ENCODE results near the gene KIAA1210.
A peak's percentile ranks its signal among the peaks of the same experiment; 100 is the strongest.

The KIAA1210 gene

GRCh38 chrX:119127650-119128049 lies at the start of gene KIAA1210:
Gene KIAA1210, minus strand, starts transcription at chrX:119127812. Its CDS starts 4,170 bp downstream, at chrX:119123642.
- no peak for DNase-seq (ENCODE audit: low spot score)

DNA sequence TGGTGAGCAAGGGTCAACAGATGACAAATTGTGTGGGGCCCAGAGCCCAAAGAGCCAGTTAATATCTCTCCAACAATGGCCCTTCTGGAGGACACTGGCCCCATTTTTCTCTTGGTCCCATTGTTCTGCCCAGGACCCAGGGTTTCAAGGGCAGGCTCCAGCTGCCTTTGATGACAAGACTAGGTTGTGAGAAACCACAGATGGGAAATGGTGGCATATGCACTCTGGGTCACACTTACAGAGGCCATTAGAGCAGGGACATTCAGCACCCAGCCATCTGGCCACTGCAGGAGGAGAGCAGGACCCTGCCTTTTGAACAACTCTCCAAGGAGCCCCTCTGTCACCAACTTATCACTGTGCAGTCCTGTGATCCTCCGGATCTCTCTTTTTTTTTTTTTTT lies 49.7 kb upstream of the KIAA1210 start:
- no peak for DNase-seq (ENCODE audit: low spot score)

GRCh38 chrX:119174900-119175299 lies 47.3 kb upstream of the KIAA1210 start:
- DNase-seq (ENCODE audit: low spot score): no peak

- no peak for DNase-seq (ENCODE audit: low spot score)
Observed at GRCh38 chrX:119168104-119168503, 40.5 kb upstream of the KIAA1210 start.

DNA sequence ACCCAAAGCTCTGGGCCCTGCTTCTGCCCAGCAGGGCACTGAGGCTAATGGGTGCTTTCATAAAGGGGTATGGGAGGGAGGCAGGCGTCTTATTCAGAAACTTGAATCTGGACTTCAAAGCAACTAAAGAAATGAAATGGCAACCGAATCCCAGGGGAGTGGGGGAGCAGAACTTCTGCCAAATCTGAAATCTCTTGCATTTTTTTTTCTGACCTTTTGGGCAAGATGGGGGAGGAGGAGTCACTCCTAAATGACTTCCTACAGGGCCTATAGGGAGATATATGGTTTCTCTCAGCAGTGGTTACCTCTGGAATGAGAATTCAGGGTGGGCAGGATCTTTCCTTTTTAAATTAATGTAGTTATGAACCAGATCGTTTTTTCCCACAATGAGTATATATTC lies 30.6 kb upstream of the KIAA1210 start:
- no peak for DNase-seq (ENCODE audit: low spot score)

GRCh38 chrX:119156241-119156640 lies 28.6 kb upstream of the KIAA1210 start:
- no peak for DNase-seq (ENCODE audit: low spot score)

DNA sequence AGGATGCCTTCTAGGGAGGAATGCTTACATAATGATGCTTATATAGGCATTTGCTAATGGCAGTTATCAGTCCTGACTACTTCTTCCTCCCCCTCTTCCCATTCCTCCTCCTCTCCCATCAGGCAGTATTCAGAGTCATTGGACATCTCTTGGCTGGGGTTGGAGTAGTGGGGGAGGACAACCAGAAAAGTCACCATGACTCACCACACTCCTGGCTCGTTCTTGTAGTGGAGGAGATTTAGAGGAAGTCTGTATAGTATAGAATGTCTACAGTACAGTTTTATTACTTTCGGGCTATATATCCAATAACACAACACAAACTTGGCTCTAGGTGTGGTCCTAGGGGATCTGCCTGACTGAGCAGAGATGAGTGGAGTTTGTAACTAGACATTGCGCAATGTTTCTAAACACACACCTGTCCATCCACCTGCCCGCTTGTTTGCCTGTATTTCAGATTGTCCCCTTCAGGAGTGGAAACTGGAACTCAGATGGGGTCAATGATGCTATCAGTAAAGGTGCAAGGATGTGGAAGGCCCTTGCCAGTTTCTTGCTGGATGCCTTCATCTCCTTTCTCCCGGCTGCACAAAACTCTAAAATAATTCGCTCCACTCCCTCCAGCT lies 27.9 kb upstream of the KIAA1210 start:
- peak; percentile 46 for DNase-seq (ENCODE audit: low spot score)

- DNase-seq (ENCODE audit: low spot score): no peak
Observed at GRCh38 chrX:119151051-119151380, 23.4 kb upstream of the KIAA1210 start.

- no peak for DNase-seq (ENCODE audit: low spot score)
Observed at GRCh38 chrX:119150163-119151050, 22.8 kb upstream of the KIAA1210 start.

GRCh38 chrX:119147486-119147885 lies 19.9 kb upstream of the KIAA1210 start:
- no peak for DNase-seq (ENCODE audit: low spot score)

GRCh38 chrX:119145241-119145653 lies 17.6 kb upstream of the KIAA1210 start:
- DNase-seq (ENCODE audit: low spot score): peak; percentile 34

DNA sequence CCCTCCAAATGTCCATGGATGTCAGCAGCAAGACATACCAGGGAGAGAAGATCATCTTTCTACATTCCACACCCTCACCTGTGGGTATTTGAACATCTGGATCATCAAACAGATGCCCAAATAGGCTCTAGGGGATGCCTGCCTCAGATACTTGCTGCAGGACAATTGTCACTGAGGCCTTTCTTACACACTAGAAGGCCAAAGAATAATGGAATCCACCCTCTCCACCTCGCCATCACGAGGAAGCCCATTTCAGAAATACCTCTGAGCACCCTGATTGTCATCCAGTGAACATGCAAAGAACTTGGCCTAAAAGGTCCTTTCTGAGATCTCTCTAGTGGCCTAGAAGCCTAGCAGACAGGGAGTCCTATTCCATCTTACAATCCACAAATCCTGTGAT lies 6.9 kb upstream of the KIAA1210 start:
- no peak for DNase-seq (ENCODE audit: low spot score)

GRCh38 chrX:119132961-119133360 lies 5.3 kb upstream of the KIAA1210 start:
- DNase-seq (ENCODE audit: low spot score): no peak

GRCh38 chrX:119132316-119132715 lies 4.7 kb upstream of the KIAA1210 start:
- DNase-seq (ENCODE audit: low spot score): no peak

- no peak for DNase-seq (ENCODE audit: low spot score)
Observed at GRCh38 chrX:119130911-119131310, 3.3 kb upstream of the KIAA1210 start.

- DNase-seq (ENCODE audit: low spot score): peak; percentile 36
Observed at GRCh38 chrX:119121341-119121740, 6.3 kb downstream of the KIAA1210 start.

DNA sequence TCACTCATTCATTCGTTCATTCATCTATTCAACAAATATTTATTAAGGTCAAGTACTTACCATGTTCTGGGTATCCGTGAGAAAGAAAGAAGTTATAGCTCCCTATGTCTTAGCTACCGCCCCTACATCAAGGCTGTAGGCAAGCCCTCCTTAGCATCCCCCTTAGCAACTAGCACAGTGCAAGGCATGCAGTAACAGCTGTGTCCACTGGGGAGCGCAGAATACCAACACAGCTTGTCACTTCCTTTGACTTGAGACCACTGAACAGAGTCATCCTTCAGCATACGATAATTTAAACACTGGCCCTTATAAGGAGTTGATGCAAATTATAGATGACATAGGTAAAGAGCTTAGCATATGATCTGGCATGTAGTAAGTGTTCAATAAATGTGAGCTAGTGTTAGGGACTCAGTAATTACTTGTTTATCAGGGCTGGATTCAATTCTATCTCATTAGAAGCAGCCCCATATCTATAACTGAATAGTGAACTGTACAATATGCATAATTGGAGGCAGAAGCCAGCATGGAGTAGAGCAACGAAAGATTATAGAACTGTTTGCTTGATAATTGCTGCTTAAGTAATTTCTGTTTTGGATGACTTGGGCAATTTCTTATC lies 8.7 kb downstream of the KIAA1210 start:
- peak; percentile 78 for DNase-seq (ENCODE audit: low spot score)

GRCh38 chrX:119107206-119107605 lies 20.4 kb downstream of the KIAA1210 start:
- no peak for DNase-seq (ENCODE audit: low spot score)

DNA sequence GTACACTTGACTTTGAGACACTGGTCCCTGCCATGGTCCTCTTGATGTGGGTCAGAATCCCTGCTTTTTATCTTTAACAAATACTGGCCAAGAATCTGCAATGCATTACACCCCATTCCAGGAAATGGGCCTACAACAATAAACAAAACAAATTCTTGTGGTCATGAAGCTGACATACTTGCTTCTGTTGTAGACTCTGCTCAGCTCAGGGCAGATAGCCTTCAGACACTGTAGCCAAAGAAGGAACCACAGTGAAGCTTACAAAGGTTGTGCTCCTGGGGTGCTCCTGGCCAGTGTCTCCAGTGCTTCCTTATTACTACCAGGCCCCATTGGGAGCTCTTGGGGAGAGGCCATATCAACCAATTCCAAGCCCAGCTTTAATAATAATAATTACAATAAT lies 21.8 kb downstream of the KIAA1210 start:
- no peak for DNase-seq (ENCODE audit: low spot score)

GRCh38 chrX:119101168-119101567 lies 26.4 kb downstream of the KIAA1210 start:
- no peak for DNase-seq (ENCODE audit: low spot score)

- DNase-seq (ENCODE audit: low spot score): no peak
Observed at GRCh38 chrX:119095936-119096335, 31.7 kb downstream of the KIAA1210 start.

- DNase-seq (ENCODE audit: low spot score): no peak
Observed at GRCh38 chrX:119094819-119095218, 32.8 kb downstream of the KIAA1210 start.

All from RKO (cell line).